ENCODE data around the gene CES3.

Gene CES3

DNA sequence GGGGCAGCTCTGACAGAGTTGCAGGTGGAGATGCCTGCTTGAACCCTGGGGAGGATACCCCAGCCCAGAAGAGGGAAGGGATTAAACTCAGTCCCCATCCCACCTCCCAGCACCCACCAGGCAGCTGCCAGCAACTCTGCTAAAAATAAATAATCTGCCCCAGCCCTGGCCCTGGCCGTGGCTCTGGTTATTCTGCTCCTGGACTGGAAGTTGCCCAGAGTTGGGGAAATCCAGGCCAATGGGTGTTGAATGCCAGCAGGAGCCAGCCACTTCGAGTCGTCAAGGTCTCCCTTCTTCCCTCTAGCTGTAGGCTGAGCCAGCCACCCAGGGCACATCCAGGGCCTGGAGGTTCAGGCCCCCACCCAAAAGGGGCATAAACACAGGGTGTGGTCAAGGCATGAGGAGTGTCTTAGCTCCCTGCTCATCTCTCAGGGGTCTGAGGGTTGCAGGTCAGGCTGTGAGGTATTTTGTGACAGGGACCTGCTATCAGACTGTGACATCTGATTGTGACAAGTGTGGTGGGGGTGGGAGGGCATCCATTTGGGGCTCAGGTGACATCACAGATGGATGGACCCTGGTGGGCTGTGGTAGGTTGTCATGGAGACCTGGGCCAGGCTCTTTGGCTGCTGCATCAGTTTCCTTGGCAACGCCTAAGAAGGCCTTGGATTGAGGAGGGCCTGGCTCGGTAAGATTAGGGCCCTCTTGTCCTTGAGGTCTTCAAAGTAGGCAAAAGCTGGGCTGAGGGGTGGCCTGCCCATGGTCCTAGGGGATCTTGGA is 34.7 kb upstream of the CES3 start:
- no peak for DNase-seq (ENCODE audit: low read depth)
- TF ChIP-seq, protein P1, sequence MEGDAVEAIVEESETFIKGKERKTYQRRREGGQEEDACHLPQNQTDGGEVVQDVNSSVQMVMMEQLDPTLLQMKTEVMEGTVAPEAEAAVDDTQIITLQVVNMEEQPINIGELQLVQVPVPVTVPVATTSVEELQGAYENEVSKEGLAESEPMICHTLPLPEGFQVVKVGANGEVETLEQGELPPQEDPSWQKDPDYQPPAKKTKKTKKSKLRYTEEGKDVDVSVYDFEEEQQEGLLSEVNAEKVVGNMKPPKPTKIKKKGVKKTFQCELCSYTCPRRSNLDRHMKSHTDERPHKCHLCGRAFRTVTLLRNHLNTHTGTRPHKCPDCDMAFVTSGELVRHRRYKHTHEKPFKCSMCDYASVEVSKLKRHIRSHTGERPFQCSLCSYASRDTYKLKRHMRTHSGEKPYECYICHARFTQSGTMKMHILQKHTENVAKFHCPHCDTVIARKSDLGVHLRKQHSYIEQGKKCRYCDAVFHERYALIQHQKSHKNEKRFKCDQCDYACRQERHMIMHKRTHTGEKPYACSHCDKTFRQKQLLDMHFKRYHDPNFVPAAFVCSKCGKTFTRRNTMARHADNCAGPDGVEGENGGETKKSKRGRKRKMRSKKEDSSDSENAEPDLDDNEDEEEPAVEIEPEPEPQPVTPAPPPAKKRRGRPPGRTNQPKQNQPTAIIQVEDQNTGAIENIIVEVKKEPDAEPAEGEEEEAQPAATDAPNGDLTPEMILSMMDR (IDR thresholded peaks at IDR 0.05; ENCODE audit: control insufficient read depth, insufficient read depth, low read depth, low read length, missing control alignments), result no peak
- H3K4me3 ChIP-seq (ENCODE audit: control insufficient read depth, low read depth, low read length), result no peak overlapping the region

DNA sequence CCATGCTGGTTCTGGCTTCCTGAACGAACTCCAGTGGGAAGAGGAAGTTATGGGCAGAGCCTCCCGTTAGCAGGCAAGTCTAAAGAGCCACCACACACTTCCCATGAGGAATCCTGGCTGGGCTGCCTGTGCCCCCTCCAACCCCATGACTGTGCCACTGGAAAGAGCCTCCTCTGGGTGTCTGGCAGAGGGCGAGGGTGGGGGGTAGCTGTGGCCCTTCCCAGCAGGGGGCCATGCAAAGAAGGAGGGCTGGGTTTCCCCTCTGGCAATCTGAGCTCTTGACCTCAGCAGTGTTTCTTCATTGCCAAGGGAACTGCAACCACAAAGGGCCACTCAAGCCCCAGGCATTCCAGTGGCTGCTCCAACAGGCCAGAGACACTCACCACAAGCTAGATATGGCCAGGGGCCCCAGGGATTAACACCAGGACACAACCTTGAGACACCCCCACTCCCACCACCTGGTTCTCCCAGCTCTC is 34.1 kb upstream of the CES3 start:
- TF ChIP-seq, protein P1 (IDR thresholded peaks at IDR 0.05; ENCODE audit: control insufficient read depth, insufficient read depth, low read depth, low read length, missing control alignments), result no peak
- H3K4me3 ChIP-seq (ENCODE audit: control insufficient read depth, low read depth, low read length), result no peak overlapping the region
- DNase-seq (ENCODE audit: low read depth), result peak; percentile 55

GRCh38 chr16:66927918-66928649 is 33.0 kb upstream of the CES3 start:
- H3K4me3 ChIP-seq (ENCODE audit: control insufficient read depth, low read depth, low read length), result no peak overlapping the region
- TF ChIP-seq, protein P1 (IDR thresholded peaks at IDR 0.05; ENCODE audit: control insufficient read depth, insufficient read depth, low read depth, low read length, missing control alignments), result no peak
- no peak for DNase-seq (ENCODE audit: low read depth)

DNA sequence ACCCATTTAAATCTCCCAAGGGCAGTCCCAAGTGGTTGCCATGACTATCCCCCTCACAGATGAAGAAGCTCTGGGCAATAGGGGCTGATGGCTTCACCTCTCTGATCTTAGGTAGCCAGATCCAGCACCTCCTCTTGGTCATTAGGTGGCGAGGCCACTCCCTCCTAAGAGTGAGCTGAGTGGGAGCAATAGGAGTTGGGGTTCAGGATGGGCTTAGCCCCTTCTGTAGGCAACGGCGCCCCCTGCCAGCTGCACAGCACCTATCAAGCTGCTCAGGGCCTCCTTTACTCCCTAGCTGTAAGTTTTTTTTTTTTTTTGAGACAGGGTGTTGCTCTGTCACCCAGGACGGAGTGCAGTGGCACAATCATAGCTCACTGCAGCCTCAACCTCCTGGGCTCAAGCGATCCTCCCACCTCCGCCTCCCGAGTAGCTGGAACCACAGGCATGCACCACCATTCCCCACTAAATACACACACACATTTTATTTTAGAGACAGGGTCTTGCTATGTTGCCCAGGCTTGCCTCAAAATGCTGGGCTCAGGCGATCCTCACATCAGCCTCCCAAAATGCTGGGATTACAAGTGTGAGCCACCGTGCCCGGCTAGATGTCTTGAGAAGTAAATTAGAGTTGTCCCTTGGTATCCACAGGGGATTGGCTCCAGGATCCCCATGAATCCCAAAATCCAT is 32.2 kb upstream of the CES3 start:
- no peak for DNase-seq (ENCODE audit: low read depth)
- no peak overlapping the region for H3K4me3 ChIP-seq (ENCODE audit: control insufficient read depth, low read depth, low read length)
- TF ChIP-seq, protein P1 (IDR thresholded peaks at IDR 0.05; ENCODE audit: control insufficient read depth, insufficient read depth, low read depth, low read length, missing control alignments), result peak; percentile 50

DNA sequence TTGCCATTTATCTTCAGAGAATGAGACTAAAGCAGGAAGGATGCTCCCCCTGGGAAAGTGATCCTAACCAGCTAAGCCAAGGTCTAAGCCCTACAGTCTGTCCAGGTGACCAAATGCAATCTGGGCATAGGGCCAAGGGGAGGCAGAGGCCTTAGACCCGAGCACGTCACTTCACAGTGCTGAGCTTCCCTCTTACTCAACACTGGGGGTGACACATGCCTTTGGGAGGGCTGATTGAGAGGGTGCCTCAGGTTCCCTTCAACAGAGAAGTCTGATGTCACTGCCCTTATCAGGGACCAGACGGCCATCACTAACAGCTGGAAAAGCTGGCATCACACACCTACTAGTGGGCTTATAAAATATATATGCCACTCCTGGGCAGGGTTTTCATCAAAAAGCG is 30.9 kb upstream of the CES3 start:
- H3K4me3 ChIP-seq (ENCODE audit: control insufficient read depth, low read depth, low read length), result no peak overlapping the region
- no peak for DNase-seq (ENCODE audit: low read depth)
- TF ChIP-seq, protein P1 (IDR thresholded peaks at IDR 0.05; ENCODE audit: control insufficient read depth, insufficient read depth, low read depth, low read length, missing control alignments), result no peak

DNA sequence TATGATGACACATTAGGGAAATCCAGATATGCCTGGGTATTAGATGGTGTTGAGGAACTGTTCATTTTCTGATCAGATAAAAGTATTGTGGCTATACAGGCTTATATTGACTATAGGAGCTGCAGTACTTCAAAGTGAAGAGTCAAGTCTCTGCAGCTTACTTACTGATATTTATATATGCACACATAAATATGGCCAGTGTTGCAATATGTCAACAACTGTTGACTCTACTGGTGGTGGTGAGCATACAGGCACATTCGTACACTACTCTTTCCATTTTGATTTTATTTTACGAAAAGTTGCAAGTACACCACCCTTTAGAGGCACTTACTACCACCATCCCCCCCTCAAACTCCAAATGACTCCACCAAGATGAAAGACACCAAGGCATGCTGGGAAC is 29.4 kb upstream of the CES3 start:
- TF ChIP-seq, protein P1 (IDR thresholded peaks at IDR 0.05; ENCODE audit: control insufficient read depth, insufficient read depth, low read depth, low read length, missing control alignments), result no peak
- no peak for DNase-seq (ENCODE audit: low read depth)
- H3K4me3 ChIP-seq (ENCODE audit: control insufficient read depth, low read depth, low read length), result no peak overlapping the region
